Esophagus muscularis mucosa (tissue), 4 donors: ENCODE data around the gene RALGAPA1.

Source experiments
- EP300 ChIP-seq: sonication (generic); formaldehyde crosslinking; IDR thresholded peaks from one replicate; pipeline ENCODE4 v1.6.1; 2017; ENCODE audit warnings: antibody characterized with exemption
- POLR2A ChIP-seq: fragments of 450-650 bp; IDR thresholded peaks from one replicate; pipeline ENCODE4 v1.6.1; 2017; ENCODE audit warnings: antibody characterized with exemption, moderate library complexity, mild to moderate bottlenecking, low read depth
- POLR2AphosphoS5 ChIP-seq, 2 donors: sonication (generic); formaldehyde crosslinking; IDR thresholded peaks; one replicate each; pipeline ENCODE4 v1.6.1; 2017; ENCODE audit warnings: antibody characterized with exemption in 2 of 2
- TF ChIP-seq, protein P1 (sequence below), 3 experiments: fragments of 200-600 bp in 2 of 3; fragments of 450-650 bp in 1 of 3; sonication (generic) in 2 of 3; IDR thresholded peaks; one replicate each; pipeline ENCODE4 v1.5.1; 2017 to 2019; ENCODE audit warnings: antibody characterized with exemption in 3 of 3, mild to moderate bottlenecking in 2 of 3, moderate library complexity in 1 of 3

DNA sequence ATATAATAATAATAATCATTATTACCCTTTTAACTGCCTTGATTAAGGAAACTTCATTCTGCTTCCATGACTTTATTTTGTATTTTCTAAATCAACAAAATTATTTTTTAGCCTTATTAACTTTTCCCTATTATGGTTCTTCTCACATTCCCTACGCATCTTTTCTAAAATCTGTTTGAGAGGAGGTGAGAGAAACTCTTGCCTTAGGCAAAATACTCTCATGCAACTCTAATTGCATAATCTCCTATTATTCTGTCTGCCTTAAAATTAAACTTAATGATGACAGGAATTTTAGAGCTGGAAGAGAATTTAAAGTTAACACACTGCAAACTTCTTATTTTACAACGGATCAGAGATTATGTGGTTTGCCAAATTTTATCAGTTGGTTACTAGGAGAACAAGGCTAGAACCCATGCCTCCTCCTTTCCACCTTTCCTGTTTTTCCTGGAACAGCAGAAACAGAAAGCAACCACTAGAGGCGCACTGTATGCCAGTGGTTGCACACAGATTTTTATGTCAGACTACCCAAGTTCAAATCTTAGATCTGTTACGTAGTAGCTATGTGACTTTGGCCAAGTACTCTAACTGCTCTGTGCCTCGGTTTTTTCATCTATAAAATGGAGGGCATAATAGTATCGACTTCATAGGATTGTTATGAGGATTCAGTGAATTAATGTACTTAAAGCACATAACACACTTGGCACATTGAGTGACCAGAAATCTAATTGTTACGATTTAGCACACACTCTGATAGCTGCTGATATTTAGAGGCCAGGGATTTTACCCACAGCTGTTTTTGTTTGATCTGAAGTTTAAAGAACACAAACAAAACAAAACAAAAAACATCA lies 12.7 kb upstream of the RALGAPA1 start:
- TF ChIP-seq, protein P1, sequence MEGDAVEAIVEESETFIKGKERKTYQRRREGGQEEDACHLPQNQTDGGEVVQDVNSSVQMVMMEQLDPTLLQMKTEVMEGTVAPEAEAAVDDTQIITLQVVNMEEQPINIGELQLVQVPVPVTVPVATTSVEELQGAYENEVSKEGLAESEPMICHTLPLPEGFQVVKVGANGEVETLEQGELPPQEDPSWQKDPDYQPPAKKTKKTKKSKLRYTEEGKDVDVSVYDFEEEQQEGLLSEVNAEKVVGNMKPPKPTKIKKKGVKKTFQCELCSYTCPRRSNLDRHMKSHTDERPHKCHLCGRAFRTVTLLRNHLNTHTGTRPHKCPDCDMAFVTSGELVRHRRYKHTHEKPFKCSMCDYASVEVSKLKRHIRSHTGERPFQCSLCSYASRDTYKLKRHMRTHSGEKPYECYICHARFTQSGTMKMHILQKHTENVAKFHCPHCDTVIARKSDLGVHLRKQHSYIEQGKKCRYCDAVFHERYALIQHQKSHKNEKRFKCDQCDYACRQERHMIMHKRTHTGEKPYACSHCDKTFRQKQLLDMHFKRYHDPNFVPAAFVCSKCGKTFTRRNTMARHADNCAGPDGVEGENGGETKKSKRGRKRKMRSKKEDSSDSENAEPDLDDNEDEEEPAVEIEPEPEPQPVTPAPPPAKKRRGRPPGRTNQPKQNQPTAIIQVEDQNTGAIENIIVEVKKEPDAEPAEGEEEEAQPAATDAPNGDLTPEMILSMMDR (IDR thresholded peaks at IDR 0.05) = peak; percentile 41 to 81 (median 49)
- TF ChIP-seq EP300 = no peak
- no peak for TF ChIP-seq POLR2A
- no peak for TF ChIP-seq POLR2AphosphoS5 (IDR thresholded peaks at IDR 0.05)
